Subcutaneous abdominal adipose tissue (tissue), 5 donors: ENCODE results near the gene BMPER.

ENCODE experiments used
- H3K27ac ChIP-seq: one replicate; pipeline ENCODE4 v1.7.0; 2013; ENCODE audit warnings: low read depth, mild to moderate bottlenecking, inconsistent platforms, low read length, moderate library complexity
- H3K27me3 ChIP-seq, 5 donors: one replicate each; pipeline ENCODE4 v1.7.0; 2013; ENCODE audit warnings: low read length in 5 of 5, inconsistent platforms in 1 of 5; ENCODE audit not compliant: control insufficient read depth in 5 of 5, insufficient read depth in 4 of 5
- H3K36me3 ChIP-seq, 5 donors: one replicate each; pipeline ENCODE4 v1.7.0; 2013; ENCODE audit warnings: low read length in 5 of 5; ENCODE audit not compliant: control insufficient read depth in 5 of 5, insufficient read depth in 5 of 5
- H3K4me1 ChIP-seq, 5 donors: one replicate each; pipeline ENCODE4 v1.7.0; 2013; ENCODE audit warnings: low read length in 5 of 5, mild to moderate bottlenecking in 3 of 5, moderate library complexity in 1 of 5; ENCODE audit not compliant: control insufficient read depth in 5 of 5, insufficient read depth in 5 of 5
- H3K4me3 ChIP-seq, 5 donors: one replicate each; pipeline ENCODE4 v1.7.0; 2013; ENCODE audit warnings: low read length in 5 of 5, low read depth in 1 of 5
- H3K9ac ChIP-seq, 5 donors: one replicate each; pipeline ENCODE4 v1.7.0; 2013; ENCODE audit warnings: low read length in 5 of 5, mild to moderate bottlenecking in 4 of 5, moderate library complexity in 3 of 5
- H3K9me3 ChIP-seq, 5 donors: one replicate each; pipeline ENCODE4 v1.7.0; 2013; ENCODE audit warnings: low read length in 5 of 5; ENCODE audit not compliant: control insufficient read depth in 5 of 5
- donor health status: healthy.
- donor health status: healthy.
- donor health status: healthy.
- donor health status: healthy.
- donor health status: healthy.

Gene BMPER

DNA sequence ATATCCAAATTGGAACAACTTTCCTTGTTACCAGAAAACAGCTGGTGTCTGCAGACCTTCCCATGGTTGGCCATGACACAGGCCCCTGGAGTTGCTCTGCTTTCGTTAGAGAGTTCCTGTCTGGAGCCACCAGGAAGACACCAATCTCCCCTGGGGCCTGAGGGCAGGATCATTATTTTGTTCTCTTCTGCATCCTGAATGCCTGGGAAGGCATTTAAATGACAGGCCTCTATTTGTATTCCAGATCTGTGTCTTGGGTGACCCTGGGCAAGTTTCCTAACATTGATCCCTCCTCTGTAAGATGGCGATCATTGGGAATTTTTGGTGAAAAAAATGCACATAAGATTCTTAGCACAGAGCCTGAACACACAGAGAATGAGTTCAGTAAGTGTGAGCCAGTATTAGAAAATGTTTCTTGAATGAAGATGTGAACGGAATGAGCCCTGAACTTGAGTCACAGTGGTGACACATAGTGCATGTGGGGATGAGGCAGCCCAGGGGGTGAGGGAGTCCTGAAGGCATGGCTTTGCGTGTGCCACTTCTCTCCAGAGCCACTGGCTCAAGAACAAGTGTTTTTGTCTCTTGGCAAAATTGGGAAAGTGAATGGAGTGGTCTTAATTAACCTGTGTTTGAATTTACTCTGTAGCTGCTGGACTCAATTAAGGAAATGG, 28.4 kb downstream of the BMPER start:
- Histone ChIP-seq H3K36me3 (peaks cover 0 to 8% (median 0%) of the 10 kb centered on the region in 5 donors), H3K9me3 (no peaks in the 10 kb centered on the region), H3K27ac (peak overlapping the region; percentile 31), H3K27me3 (no peaks in the 10 kb centered on the region), H3K9ac (no peak overlapping the region), H3K4me1 (peaks cover 3 to 22% (median 21%) of the 10 kb centered on the region in 5 donors), H3K4me3 (no peak overlapping the region)

DNA sequence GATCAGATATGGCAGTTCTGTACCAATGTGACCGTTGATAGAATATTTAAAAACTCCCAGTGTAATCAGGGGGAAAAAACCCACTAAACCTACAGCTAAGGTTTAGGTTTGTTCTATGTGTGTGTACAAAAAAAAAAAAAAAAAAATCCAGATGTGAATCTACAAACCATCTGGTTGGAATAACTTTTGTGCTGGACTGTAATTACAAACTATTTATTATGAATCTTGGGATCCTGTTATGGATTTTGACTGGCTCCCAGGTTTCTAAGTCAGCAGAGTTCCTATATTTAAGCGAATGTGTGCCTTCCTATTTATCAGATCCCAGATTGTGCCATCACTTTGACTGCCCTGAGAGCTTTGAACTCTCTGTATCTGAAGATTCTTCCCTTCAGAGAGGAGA, 29.1 kb downstream of the BMPER start:
- Histone ChIP-seq H3K27ac (no peak overlapping the region), H3K27me3 (no peaks in the 10 kb centered on the region), H3K4me1 (peaks cover 3 to 16% (median 15%) of the 10 kb centered on the region in 5 donors), H3K9me3 (no peaks in the 10 kb centered on the region), H3K36me3 (peaks cover 0 to 8% (median 0%) of the 10 kb centered on the region in 5 donors), H3K9ac (no peak overlapping the region), H3K4me3 (no peak overlapping the region)

DNA sequence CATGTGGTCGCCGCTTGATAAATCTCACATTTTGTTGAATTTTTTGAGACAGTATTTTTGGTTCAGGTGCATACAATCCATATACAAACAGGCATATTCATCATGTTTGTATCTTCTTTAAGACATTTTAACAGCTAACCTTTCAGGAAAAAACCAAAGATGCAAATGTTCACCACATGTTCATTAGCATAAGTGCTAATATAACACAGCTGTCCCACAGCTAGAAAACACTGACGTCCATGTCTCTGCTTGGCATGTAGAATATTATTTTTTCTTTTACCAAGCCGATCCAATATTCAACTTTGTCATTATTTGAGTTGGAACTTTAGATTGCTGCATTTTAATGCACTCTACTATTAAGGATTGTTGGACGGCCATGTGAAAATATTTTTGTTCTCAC, 31.2 kb downstream of the BMPER start:
- Histone ChIP-seq H3K9me3 (no peaks in the 10 kb centered on the region), H3K36me3 (peaks cover 0 to 8% (median 0%) of the 10 kb centered on the region in 5 donors), H3K27me3 (no peaks in the 10 kb centered on the region), H3K4me1 (peaks cover 3 to 14% (median 11%) of the 10 kb centered on the region in 5 donors), H3K9ac (no peak overlapping the region), H3K4me3 (no peak overlapping the region), H3K27ac (no peak overlapping the region)

GRCh38 chr7:33937871-33938270, 32.5 kb downstream of the BMPER start:
- H3K36me3 ChIP-seq, result peaks cover 0 to 11% (median 0%) of the 10 kb centered on the region in 5 donors
- no peaks in the 10 kb centered on the region for H3K9me3 ChIP-seq
- no peak overlapping the region for H3K9ac ChIP-seq
- no peak overlapping the region for H3K27ac ChIP-seq
- no peak overlapping the region for H3K4me3 ChIP-seq
- H3K4me1 ChIP-seq, result peaks cover under 1 to 9% (median 6%) of the 10 kb centered on the region in 5 donors
- no peaks in the 10 kb centered on the region for H3K27me3 ChIP-seq

GRCh38 chr7:33939121-33939520, 33.8 kb downstream of the BMPER start:
- Histone ChIP-seq H3K27me3 (no peaks in the 10 kb centered on the region), H3K9me3 (no peaks in the 10 kb centered on the region), H3K9ac (no peak overlapping the region), H3K4me3 (no peak overlapping the region), H3K4me1 (no peaks in the 10 kb centered on the region), H3K36me3 (peaks cover 0 to 11% (median 0%) of the 10 kb centered on the region in 5 donors), H3K27ac (no peak overlapping the region)

GRCh38 chr7:33940503-33940902, 35.2 kb downstream of the BMPER start:
- Histone ChIP-seq H3K9me3 (no peaks in the 10 kb centered on the region), H3K27ac (no peak overlapping the region), H3K27me3 (no peaks in the 10 kb centered on the region), H3K4me1 (no peaks in the 10 kb centered on the region), H3K36me3 (peaks cover 0 to 12% (median 0%) of the 10 kb centered on the region in 5 donors), H3K4me3 (no peak overlapping the region), H3K9ac (no peak overlapping the region)

- H3K9ac ChIP-seq, result no peak overlapping the region
- peaks cover 0 to 15% (median 0%) of the 10 kb centered on the region in 5 donors for H3K36me3 ChIP-seq
- H3K27ac ChIP-seq, result no peak overlapping the region
- H3K27me3 ChIP-seq, result no peaks in the 10 kb centered on the region
- H3K4me3 ChIP-seq, result no peak overlapping the region
- no peaks in the 10 kb centered on the region for H3K9me3 ChIP-seq
- no peaks in the 10 kb centered on the region for H3K4me1 ChIP-seq
Observed at GRCh38 chr7:33941418-33941817, 36.1 kb downstream of the BMPER start.

- Histone ChIP-seq H3K36me3 (peaks cover 0 to 7% (median 0%) of the 10 kb centered on the region in 5 donors), H3K9ac (no peak overlapping the region), H3K4me1 (no peaks in the 10 kb centered on the region), H3K4me3 (no peak overlapping the region), H3K9me3 (no peaks in the 10 kb centered on the region), H3K27me3 (no peaks in the 10 kb centered on the region), H3K27ac (no peak overlapping the region)
Observed at GRCh38 chr7:33946094-33946699, 40.9 kb downstream of the BMPER start.

DNA sequence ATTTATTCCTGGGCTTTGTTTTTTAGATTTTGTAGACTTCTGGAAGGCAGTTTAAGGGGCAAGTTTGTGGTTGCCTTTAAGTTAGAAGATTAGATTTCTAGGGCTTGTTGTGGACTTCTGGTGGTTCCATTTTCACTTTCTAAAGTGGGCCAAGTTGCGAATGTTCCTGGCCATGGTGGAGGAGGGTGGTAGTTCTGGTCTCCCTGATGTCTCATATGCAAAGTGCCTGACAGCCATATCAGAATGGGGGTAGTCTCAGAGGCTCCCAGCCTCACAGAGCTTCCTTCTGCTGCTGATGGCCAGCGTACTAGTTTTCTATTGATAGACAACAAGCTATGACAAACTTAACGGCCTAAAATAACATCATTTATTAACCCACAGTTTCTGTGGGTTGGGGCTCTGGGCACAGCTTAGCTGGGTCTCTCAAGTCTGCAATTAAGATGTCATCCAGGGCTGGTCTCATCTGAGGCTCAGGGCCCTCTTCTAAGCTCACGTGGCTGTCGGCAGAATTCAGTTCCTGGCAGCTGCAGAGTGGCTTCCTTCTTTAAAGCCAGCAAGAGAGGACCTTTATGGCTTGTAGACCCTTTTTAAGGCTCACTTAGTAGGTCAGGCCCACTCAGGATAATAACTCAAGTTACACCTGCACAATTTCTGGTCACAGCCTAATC, 44.8 kb downstream of the BMPER start:
- Histone ChIP-seq H3K27me3 (no peaks in the 10 kb centered on the region), H3K9me3 (no peaks in the 10 kb centered on the region), H3K4me1 (no peaks in the 10 kb centered on the region), H3K9ac (no peak overlapping the region), H3K4me3 (no peak overlapping the region), H3K27ac (no peak overlapping the region), H3K36me3 (peaks cover 0 to 6% (median 0%) of the 10 kb centered on the region in 5 donors)

GRCh38 chr7:33952824-33953223, 47.5 kb downstream of the BMPER start:
- Histone ChIP-seq H3K36me3 (peaks cover 0 to 6% (median 0%) of the 10 kb centered on the region in 5 donors), H3K27ac (no peak overlapping the region), H3K9me3 (no peaks in the 10 kb centered on the region), H3K4me3 (no peak overlapping the region), H3K9ac (no peak overlapping the region), H3K4me1 (no peaks in the 10 kb centered on the region), H3K27me3 (no peaks in the 10 kb centered on the region)
